Suprapubic skin (tissue), 4 donors: ENCODE data around the gene CSAD. TPM values are rescaled to one million over a fixed set of nuclear protein-coding genes. Genes with fewer than 3 reads are reported as not detected.

Experiments
- DNase-seq, 2 donors: peaks; one replicate each; pipeline ENCODE4 v3.0.0-alpha.2; 2019; ENCODE audit warnings: low spot score in 2 of 2
- H3K27ac ChIP-seq: fragments of 200-600 bp; sonication (generic); one replicate; pipeline ENCODE4 v1.5.1; 2019
- H3K27me3 ChIP-seq: fragments of 200-600 bp; sonication (generic); one replicate; pipeline ENCODE4 v1.5.1; 2019
- H3K36me3 ChIP-seq: fragments of 200-600 bp; sonication (generic); one replicate; pipeline ENCODE4 v1.5.1; 2019
- H3K4me1 ChIP-seq: fragments of 200-600 bp; sonication (generic); one replicate; pipeline ENCODE4 v1.5.1; 2019
- H3K4me3 ChIP-seq: fragments of 200-600 bp; sonication (generic); one replicate; pipeline ENCODE4 v1.5.1; 2019; ENCODE audit warnings: mild to moderate bottlenecking
- H3K9me3 ChIP-seq: fragments of 200-600 bp; sonication (generic); one replicate; pipeline ENCODE4 v1.5.1; 2019
- CTCF ChIP-seq, 2 donors: fragments of 200-600 bp in 1 of 2; fragments of 450-650 bp in 1 of 2; sonication (generic) in 1 of 2; IDR thresholded peaks; one replicate each; pipeline ENCODE4 v1.5.1; 2016 to 2019; ENCODE audit warnings: antibody characterized with exemption in 2 of 2, mild to moderate bottlenecking in 1 of 2, moderate library complexity in 1 of 2
- EP300 ChIP-seq: sonication (generic); formaldehyde crosslinking; IDR thresholded peaks from one replicate; pipeline ENCODE4 v1.6.1; 2017; ENCODE audit warnings: antibody characterized with exemption
- POLR2A ChIP-seq, 2 donors: fragments of 450-650 bp; IDR thresholded peaks; one replicate each; pipeline ENCODE4 v1.6.1; 2017; ENCODE audit warnings: antibody characterized with exemption in 2 of 2, mild to moderate bottlenecking in 2 of 2, moderate library complexity in 2 of 2
- POLR2AphosphoS5 ChIP-seq, 3 donors: sonication (generic); formaldehyde crosslinking; IDR thresholded peaks; one replicate each; pipeline ENCODE4 v1.6.1; 2017; ENCODE audit warnings: antibody characterized with exemption in 3 of 3
- WGBS: methylation state at CpG from one replicate; pipeline ENCODE4 v1.1.5; 2018; 5-methylcytosine and 5-hydroxymethylcytosine counted together
- total RNA-seq, 4 donors: library from RNA; depleted of rRNA; stranded (reverse); fragments of >200 nt; gene quantifications; one replicate each; pipeline ENCODE4 v1.1.0, GENCODE V29; 2016

The CSAD gene
- total RNA-seq, 4 donors from 2014 or later, result 35.6 to 175 (median 56.7) TPM

- Histone ChIP-seq H3K36me3 (peaks cover 16% of the 10 kb centered on the region), H3K4me3 (no peak overlapping the region), H3K9me3 (no peaks in the 10 kb centered on the region), H3K4me1 (peaks cover 10% of the 10 kb centered on the region), H3K27me3 (no peaks in the 10 kb centered on the region), H3K27ac (no peak overlapping the region)
- TF ChIP-seq POLR2A (IDR thresholded peaks at IDR 0.05) (no peak), CTCF (IDR thresholded peaks at IDR 0.05) (no peak), POLR2AphosphoS5 (IDR thresholded peaks at IDR 0.05) (no peak), EP300 (no peak)
- DNase-seq, result peak; percentile 53 to 77
- WGBS, result 85% methylated on average over 6 of the region's 14 CpGs
Observed at GRCh38 chr12:53192531-53193021, 11.9 kb upstream of the CSAD start.

GRCh38 chr12:53191885-53192530 is 11.3 kb upstream of the CSAD start:
- H3K9me3 ChIP-seq, result no peaks in the 10 kb centered on the region
- WGBS, result 90% methylated on average over 14 of the region's 14 CpGs
- no peak overlapping the region for H3K27ac ChIP-seq
- H3K4me1 ChIP-seq, result peaks cover 8% of the 10 kb centered on the region
- TF ChIP-seq POLR2A (IDR thresholded peaks at IDR 0.05) (no peak), CTCF (IDR thresholded peaks at IDR 0.05) (no peak), POLR2AphosphoS5 (IDR thresholded peaks at IDR 0.05) (no peak), EP300 (no peak)
- no peaks in the 10 kb centered on the region for H3K27me3 ChIP-seq
- DNase-seq, result no peak
- H3K36me3 ChIP-seq, result peaks cover 22% of the 10 kb centered on the region
- no peak overlapping the region for H3K4me3 ChIP-seq

GRCh38 chr12:53191096-53191884 is 10.6 kb upstream of the CSAD start:
- WGBS, result 79% methylated on average over 10 of the region's 11 CpGs
- TF ChIP-seq CTCF (IDR thresholded peaks at IDR 0.05) (no peak), EP300 (no peak), POLR2AphosphoS5 (IDR thresholded peaks at IDR 0.05) (no peak), POLR2A (IDR thresholded peaks at IDR 0.05) (no peak)

GRCh38 chr12:53190108-53190729 is 9.5 kb upstream of the CSAD start:
- Histone ChIP-seq H3K36me3 (peaks cover 40% of the 10 kb centered on the region), H3K4me1 (peaks cover 8% of the 10 kb centered on the region), H3K9me3 (no peaks in the 10 kb centered on the region), H3K27ac (no peak overlapping the region), H3K4me3 (no peak overlapping the region), H3K27me3 (no peaks in the 10 kb centered on the region)
- WGBS, result 59% methylated on average over 14 of the region's 14 CpGs
- TF ChIP-seq CTCF (IDR thresholded peaks at IDR 0.05) (peak; percentile 40 to 74), EP300 (no peak)
- DNase-seq, result peak in 1 of 2 donors; percentile 79

More at GRCh38 chr12:53191096-53191884, 10.6 kb upstream of the CSAD start:
- DNase-seq, result peak in 1 of 2 donors; percentile 60
- Histone ChIP-seq H3K27me3 (no peaks in the 10 kb centered on the region), H3K27ac (no peak overlapping the region), H3K36me3 (peaks cover 29% of the 10 kb centered on the region), H3K4me3 (no peak overlapping the region), H3K9me3 (no peaks in the 10 kb centered on the region), H3K4me1 (peaks cover 8% of the 10 kb centered on the region)
